Measurements from ENCODE around the gene ARID1A. TPM values are rescaled to one million over a fixed set of nuclear protein-coding genes. Genes with fewer than 3 reads are reported as not detected.

ARID1A gene
- polyA plus RNA-seq, 3 donors, result 6.6 to 84.4 (median 9.5) TPM

- H3K36me3 ChIP-seq (replicated peaks in 1 of 2; ENCODE audit: control insufficient read depth in 1 of 2, insufficient read depth in 2 of 2, low read length in 2 of 2), result peaks cover 29 to 39% of the 10 kb centered on the region in 2 donors
- no peak overlapping the region for H3K9ac ChIP-seq (ENCODE audit: insufficient read depth, low read length, poor library complexity, severe bottlenecking)
- H4K20me1 ChIP-seq (ENCODE audit: insufficient read depth, low read length), result peaks cover 40% of the 10 kb centered on the region
- Mint-ChIP-seq H3K4me3 (no peak overlapping the region), H3K9me3 (no peaks in the 10 kb centered on the region), H3K27ac (peak overlapping the region; percentile 74 to 99 (median 86)), H3K27me3 (ENCODE audit: low read depth in 3 of 3) (peaks cover 0 to 2% (median 0%) of the 10 kb centered on the region in 3 donors), H3K36me3 (peaks cover 38% of the 10 kb centered on the region in 2 donors), H3K4me1 (peaks cover 67% of the 10 kb centered on the region)
- H3K4me3 ChIP-seq (replicated peaks in 1 of 3; ENCODE audit: low read depth in 2 of 3, low read length in 3 of 3), result peak overlapping the region in 1 of 3 experiments; percentile 40
- DNase-seq, result peak; percentile 30 to 40 (median 33)
- TF ChIP-seq CTCF (IDR thresholded peaks at IDR 0.05), result no peak
- intact Hi-C loops (cut with micrococcal nuclease), result no loop called here
- H3K27me3 ChIP-seq (ENCODE audit: control insufficient read depth in 2 of 2, insufficient read depth in 2 of 2, low read length in 2 of 2), result no peaks in the 10 kb centered on the region
- H3K79me2 ChIP-seq (ENCODE audit: insufficient read depth, low read length), result peaks cover 65% of the 10 kb centered on the region
- no peaks in the 10 kb centered on the region for H3K9me3 ChIP-seq (replicated peaks in 1 of 2; ENCODE audit: control insufficient read depth in 1 of 2, insufficient read depth in 1 of 2, low read length in 2 of 2)
- WGBS (ENCODE audit: insufficient coverage), result 89% methylated on average over 1 of the region's 2 CpGs
- H2AFZ ChIP-seq (ENCODE audit: insufficient read depth, low read depth, low read length, poor library complexity, severe bottlenecking), result no peak overlapping the region
- peak overlapping the region; percentile 28 for H3K4me2 ChIP-seq (replicated peaks; ENCODE audit: extremely low read depth, low read length, poor library complexity, severe bottlenecking)
- peaks cover 63 to 70% of the 10 kb centered on the region in 2 donors for H3K4me1 ChIP-seq (ENCODE audit: control insufficient read depth in 1 of 2, insufficient read depth in 2 of 2, low read length in 2 of 2)
- peak overlapping the region; percentile 56 to 97 for H3K27ac ChIP-seq (ENCODE audit: low read depth in 1 of 2, low read length in 2 of 2)
Observed at GRCh38 chr1:26784023-26784871, 88.4 kb downstream of the ARID1A start.

GRCh38 chr1:26784886-26785285 is 89.1 kb downstream of the ARID1A start:
- Mint-ChIP-seq H3K27ac (peak overlapping the region; percentile 74 to 99 (median 95)), H3K4me3 (no peak overlapping the region), H3K4me1 (peaks cover 70% of the 10 kb centered on the region), H3K27me3 (ENCODE audit: low read depth in 3 of 3) (peaks cover 0 to 2% (median 0%) of the 10 kb centered on the region in 3 donors), H3K36me3 (peaks cover 32% of the 10 kb centered on the region in 2 donors), H3K9me3 (no peaks in the 10 kb centered on the region)
- peaks cover 61% of the 10 kb centered on the region for H3K79me2 ChIP-seq (ENCODE audit: insufficient read depth, low read length)
- no peak overlapping the region for H2AFZ ChIP-seq (ENCODE audit: insufficient read depth, low read depth, low read length, poor library complexity, severe bottlenecking)
- intact Hi-C loops (cut with micrococcal nuclease), result loop anchor here (5.0 kb wide), 2 partner anchors 43 to 88 kb away; partner anchors contain the start of gene ARID1A (in 1 of the 2)
- H4K20me1 ChIP-seq (ENCODE audit: insufficient read depth, low read length), result peaks cover 34% of the 10 kb centered on the region
- no peak for TF ChIP-seq CTCF (IDR thresholded peaks at IDR 0.05)
- WGBS (ENCODE audit: insufficient coverage), result no CpG with 5 or more reads among the region's 1 CpG
- no peak for DNase-seq
- peaks cover 23 to 33% of the 10 kb centered on the region in 2 donors for H3K36me3 ChIP-seq (replicated peaks in 1 of 2; ENCODE audit: control insufficient read depth in 1 of 2, insufficient read depth in 2 of 2, low read length in 2 of 2)
- H3K27me3 ChIP-seq (ENCODE audit: control insufficient read depth in 2 of 2, insufficient read depth in 2 of 2, low read length in 2 of 2), result no peaks in the 10 kb centered on the region
- H3K4me2 ChIP-seq (replicated peaks; ENCODE audit: extremely low read depth, low read length, poor library complexity, severe bottlenecking), result no peak overlapping the region
- peak overlapping the region in 1 of 3 experiments; percentile 97 for H3K4me3 ChIP-seq (replicated peaks in 1 of 3; ENCODE audit: low read depth in 2 of 3, low read length in 3 of 3)
- peak overlapping the region; percentile 56 to 97 for H3K27ac ChIP-seq (ENCODE audit: low read depth in 1 of 2, low read length in 2 of 2)
- no peak overlapping the region for H3K9ac ChIP-seq (ENCODE audit: insufficient read depth, low read length, poor library complexity, severe bottlenecking)
- peaks cover 61 to 71% of the 10 kb centered on the region in 2 donors for H3K4me1 ChIP-seq (ENCODE audit: control insufficient read depth in 1 of 2, insufficient read depth in 2 of 2, low read length in 2 of 2)
- H3K9me3 ChIP-seq (replicated peaks in 1 of 2; ENCODE audit: control insufficient read depth in 1 of 2, insufficient read depth in 1 of 2, low read length in 2 of 2), result no peaks in the 10 kb centered on the region
